Left ventricle myocardium inferior (tissue), 1 donor: Measurements from ENCODE around the gene FSTL5. TPM values are rescaled to one million over a fixed set of nuclear protein-coding genes. Genes with fewer than 3 reads are reported as not detected.

Experiments
- DNase-seq: peaks from one replicate; pipeline ENCODE4 v3.0.0-alpha.2; 2020
- H3K27ac ChIP-seq: fragments of 200-600 bp; replicated peaks from 2 replicates; pipeline ENCODE4 v1.8.0; 2021
- H3K27me3 ChIP-seq: fragments of 200-600 bp; 2 replicates; pipeline ENCODE4 v1.8.0; 2021; ENCODE audit warnings: low read depth
- H3K36me3 ChIP-seq: fragments of 200-600 bp; 2 replicates; pipeline ENCODE4 v1.8.0; 2021
- H3K4me1 ChIP-seq: fragments of 200-600 bp; 2 replicates; pipeline ENCODE4 v1.8.0; 2021
- H3K4me3 ChIP-seq: fragments of 200-600 bp; 2 replicates; pipeline ENCODE4 v1.8.0; 2021; ENCODE audit warnings: mild to moderate bottlenecking, moderate library complexity
- H3K9me3 ChIP-seq: fragments of 200-600 bp; replicated peaks from 2 replicates; pipeline ENCODE4 v1.8.0; 2021
- intact Hi-C: fragments of 100-400 bp; cut with micrococcal nuclease; formaldehyde crosslinking; loops from one replicate; pipeline ENCODE4 v1.11.0; 2022
- total RNA-seq: library from RNA; stranded (reverse); fragmentation: NEBNext Ultra II Directional; extraction: Animal tissue kit (Norgen Biotek cat#: 25700); gene quantifications from one replicate; pipeline ENCODE4 v1.2.1, GENCODE V29; 2021
- TF ChIP-seq, protein P1 (sequence below): fragments of 200-600 bp; IDR thresholded peaks from 2 replicates; pipeline ENCODE4 v1.8.0; 2021; ENCODE audit warnings: antibody characterized with exemption, mild to moderate bottlenecking, borderline replicate concordance
- donor health status: DM: no; HTN: yes; CAD: no; lungs with severe emphysema.

Gene FSTL5
- total RNA-seq, 1 donor from 2014 or later: not detected

DNA sequence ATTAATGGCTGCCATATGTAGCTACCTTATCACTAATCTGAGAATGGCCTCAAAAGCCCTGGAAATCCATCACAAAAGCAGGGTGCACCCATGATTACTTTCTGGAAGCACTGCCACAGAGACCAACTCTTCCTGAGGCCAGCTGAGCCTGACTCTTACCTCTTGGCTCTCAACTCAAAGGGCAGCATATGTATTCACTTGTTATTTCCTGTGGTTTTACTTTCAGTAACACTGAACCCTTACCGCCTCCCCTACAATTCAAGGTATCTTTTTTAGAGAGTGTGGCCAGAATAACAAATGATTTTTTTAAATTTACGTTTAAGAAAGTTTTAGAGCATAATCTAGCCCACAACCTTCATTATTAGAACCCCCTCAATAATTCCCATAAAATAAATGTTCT, 434.9 kb downstream of the FSTL5 start:
- DNase-seq: no peak
- intact Hi-C loops: no loop called here
- H3K27me3 ChIP-seq: no peaks in the 10 kb centered on the region
- H3K27ac ChIP-seq: no peak overlapping the region
- no peaks in the 10 kb centered on the region for H3K36me3 ChIP-seq
- H3K9me3 ChIP-seq: no peaks in the 10 kb centered on the region
- TF ChIP-seq, protein P1, sequence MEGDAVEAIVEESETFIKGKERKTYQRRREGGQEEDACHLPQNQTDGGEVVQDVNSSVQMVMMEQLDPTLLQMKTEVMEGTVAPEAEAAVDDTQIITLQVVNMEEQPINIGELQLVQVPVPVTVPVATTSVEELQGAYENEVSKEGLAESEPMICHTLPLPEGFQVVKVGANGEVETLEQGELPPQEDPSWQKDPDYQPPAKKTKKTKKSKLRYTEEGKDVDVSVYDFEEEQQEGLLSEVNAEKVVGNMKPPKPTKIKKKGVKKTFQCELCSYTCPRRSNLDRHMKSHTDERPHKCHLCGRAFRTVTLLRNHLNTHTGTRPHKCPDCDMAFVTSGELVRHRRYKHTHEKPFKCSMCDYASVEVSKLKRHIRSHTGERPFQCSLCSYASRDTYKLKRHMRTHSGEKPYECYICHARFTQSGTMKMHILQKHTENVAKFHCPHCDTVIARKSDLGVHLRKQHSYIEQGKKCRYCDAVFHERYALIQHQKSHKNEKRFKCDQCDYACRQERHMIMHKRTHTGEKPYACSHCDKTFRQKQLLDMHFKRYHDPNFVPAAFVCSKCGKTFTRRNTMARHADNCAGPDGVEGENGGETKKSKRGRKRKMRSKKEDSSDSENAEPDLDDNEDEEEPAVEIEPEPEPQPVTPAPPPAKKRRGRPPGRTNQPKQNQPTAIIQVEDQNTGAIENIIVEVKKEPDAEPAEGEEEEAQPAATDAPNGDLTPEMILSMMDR: no peak
- no peak overlapping the region for H3K4me3 ChIP-seq
- H3K4me1 ChIP-seq: no peaks in the 10 kb centered on the region

DNA sequence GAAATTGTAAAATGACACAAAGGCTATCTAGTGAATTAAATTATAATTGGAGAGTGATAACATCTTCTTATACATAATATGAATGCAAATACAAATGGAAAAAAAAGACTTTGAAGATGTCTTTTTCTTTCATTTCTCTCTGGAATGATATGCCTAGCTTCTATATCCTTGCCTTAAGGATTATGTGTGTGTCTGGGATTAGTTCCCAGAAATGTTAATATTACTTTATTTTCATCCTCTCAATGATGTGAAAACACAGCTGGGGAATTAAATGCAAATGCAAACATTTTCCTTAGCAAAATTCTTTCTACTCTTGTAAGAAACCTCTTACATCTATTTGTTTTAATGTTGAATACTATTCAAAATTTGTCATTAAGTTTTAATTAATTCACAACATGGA, 441.9 kb downstream of the FSTL5 start:
- H3K27ac ChIP-seq: no peak overlapping the region
- H3K9me3 ChIP-seq: peaks cover 6% of the 10 kb centered on the region
- no peaks in the 10 kb centered on the region for H3K4me1 ChIP-seq
- TF ChIP-seq, protein P1: no peak
- H3K27me3 ChIP-seq: no peaks in the 10 kb centered on the region
- no peak for DNase-seq
- intact Hi-C loops: no loop called here
- no peaks in the 10 kb centered on the region for H3K36me3 ChIP-seq
- H3K4me3 ChIP-seq: no peak overlapping the region

DNA sequence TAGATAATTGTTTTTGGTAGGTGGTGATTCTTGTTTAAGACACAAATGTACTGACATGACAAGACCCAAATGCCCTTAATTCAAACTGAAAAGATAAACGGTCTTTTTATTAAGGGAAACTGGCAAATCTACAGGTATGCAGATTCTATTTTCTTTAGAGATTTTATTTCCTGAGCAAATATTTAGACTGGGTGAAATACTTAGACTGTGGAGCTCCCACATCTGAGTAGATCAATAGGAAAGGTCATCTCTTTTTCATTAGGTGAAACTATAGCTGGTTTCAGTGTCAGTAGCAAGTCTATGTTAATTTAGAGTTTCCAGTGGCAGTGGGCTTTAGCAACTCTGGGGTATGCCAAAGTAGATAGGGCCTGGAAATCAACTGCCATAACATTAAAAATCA, 446.7 kb downstream of the FSTL5 start:
- H3K36me3 ChIP-seq: no peaks in the 10 kb centered on the region

DNA sequence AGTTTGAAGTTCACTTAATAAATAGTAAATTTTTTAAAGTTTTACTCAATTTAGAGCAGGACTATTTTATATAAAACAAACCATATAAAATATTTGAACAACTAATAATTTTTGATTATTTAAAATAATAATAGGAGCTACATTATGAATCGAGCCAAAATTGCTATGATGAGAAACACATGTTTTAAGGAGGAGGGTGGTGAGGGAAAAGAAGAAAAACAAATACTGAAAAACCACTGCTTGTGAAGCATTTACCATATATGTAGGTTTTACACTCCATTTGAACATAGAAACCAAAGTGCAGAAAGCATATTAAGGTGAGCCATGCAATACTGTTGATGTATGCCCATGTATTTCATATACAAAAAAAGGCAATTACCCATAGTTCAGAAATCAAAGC, 448.9 kb downstream of the FSTL5 start:
- no peak overlapping the region for H3K27ac ChIP-seq
- DNase-seq: no peak
- H3K4me1 ChIP-seq: no peaks in the 10 kb centered on the region
- peaks cover 6% of the 10 kb centered on the region for H3K9me3 ChIP-seq
- no peaks in the 10 kb centered on the region for H3K27me3 ChIP-seq
- H3K36me3 ChIP-seq: no peaks in the 10 kb centered on the region
- H3K4me3 ChIP-seq: no peak overlapping the region
- intact Hi-C loops: no loop called here
- TF ChIP-seq, protein P1: no peak

More for the DNA sequence above, 446.7 kb downstream of the FSTL5 start:
- Histone ChIP-seq H3K9me3 (peaks cover 6% of the 10 kb centered on the region), H3K4me1 (no peaks in the 10 kb centered on the region), H3K27ac (no peak overlapping the region), H3K4me3 (no peak overlapping the region), H3K27me3 (no peaks in the 10 kb centered on the region)
- intact Hi-C loops: no loop called here
- no peak for DNase-seq
- TF ChIP-seq, protein P1: no peak

DNA sequence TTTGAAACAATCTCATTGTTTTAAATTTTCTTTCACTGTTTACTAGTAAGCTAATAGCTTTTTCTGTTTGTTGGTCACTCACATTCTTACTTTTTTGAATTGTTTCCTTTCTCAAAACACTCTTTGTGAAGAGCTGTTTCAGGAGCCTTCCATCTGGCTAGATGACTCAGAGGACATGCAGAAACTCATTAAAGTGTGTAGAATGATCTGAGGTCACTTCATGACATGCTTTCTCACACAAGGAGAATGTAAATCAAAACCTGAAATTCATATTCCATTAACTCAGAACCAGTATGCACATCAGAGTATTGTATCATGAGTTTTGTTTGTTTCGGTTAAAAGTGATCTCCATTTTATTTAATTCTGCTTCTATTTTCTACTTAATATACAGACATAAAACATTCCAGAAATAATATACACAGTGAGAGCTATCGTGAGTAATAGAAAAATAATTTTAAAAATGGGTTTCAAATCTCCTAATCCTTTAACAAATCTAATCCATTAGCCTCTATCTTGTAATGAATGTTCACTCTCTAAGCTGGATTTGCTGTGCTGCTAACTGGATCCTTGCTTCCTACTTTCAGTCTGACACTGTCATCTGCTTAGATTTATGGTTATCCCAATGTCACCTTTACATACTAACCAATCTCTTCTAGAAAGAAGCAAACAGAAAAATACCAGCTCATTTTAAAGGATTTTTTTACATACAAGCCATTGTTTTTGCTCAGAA, 449.6 kb downstream of the FSTL5 start:
- peaks cover 3% of the 10 kb centered on the region for H3K9me3 ChIP-seq
- no peaks in the 10 kb centered on the region for H3K36me3 ChIP-seq
- H3K27ac ChIP-seq: no peak overlapping the region
- no peaks in the 10 kb centered on the region for H3K27me3 ChIP-seq
- no peak overlapping the region for H3K4me3 ChIP-seq
- intact Hi-C loops: no loop called here
- TF ChIP-seq, protein P1: no peak
- H3K4me1 ChIP-seq: no peaks in the 10 kb centered on the region
- DNase-seq: no peak
